ENCODE results near the gene LHX3.

Gene LHX3

DNA sequence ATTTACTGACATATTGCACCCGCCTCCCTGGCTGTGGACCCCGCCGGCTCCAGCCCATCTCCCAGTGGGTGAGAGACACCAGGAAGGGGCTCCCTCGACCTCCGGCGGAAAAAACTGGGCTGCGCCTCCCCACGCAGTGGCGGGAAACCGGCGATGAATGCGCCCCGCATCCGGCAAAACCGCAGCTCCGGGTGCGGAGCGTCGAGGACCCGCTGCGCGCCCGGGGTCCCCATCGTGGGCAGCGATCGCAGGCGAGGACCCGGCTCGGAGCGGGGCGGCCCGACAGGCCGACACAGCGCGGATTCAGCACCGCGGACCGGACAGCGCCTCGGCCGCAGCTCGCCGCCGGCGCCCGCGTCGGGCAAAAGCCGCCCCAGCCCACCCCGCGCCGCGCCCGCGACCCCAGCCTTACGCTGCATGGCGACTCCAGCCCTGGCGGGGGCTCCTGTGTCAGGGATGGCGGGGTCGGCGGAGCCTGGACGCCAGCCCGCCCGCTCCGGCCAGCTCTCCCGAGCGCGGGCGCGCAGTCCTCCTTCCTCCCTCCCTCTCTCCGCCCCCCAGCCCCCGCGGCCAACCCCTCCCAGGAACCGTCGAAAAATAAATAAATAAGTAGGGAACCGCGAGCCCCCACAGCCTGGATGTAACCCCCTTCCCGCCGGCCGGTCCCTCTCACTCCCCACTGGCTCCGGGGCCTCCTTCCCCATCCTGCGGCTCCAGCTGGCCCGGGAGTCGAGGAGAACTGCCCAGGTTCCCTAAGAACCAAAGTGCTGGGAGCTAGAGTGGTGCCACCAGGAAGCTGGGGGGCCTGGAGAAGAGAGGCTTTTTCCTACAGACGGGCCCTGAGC is 3.1 kb downstream of the LHX3 start:
- Histone ChIP-seq H3K4me1 (ENCODE audit: low read length) (no peaks in the 10 kb centered on the region), H3K79me2 (ENCODE audit: low read length) (no peaks in the 10 kb centered on the region), H2AFZ (ENCODE audit: low read depth, low read length) (no peak overlapping the region), H4K20me1 (ENCODE audit: insufficient read depth, low read length) (peaks cover 5% of the 10 kb centered on the region; the same call in 1 of the 2 replicates), H3K36me3 (replicated peaks; ENCODE audit: low read depth, low read length) (peaks cover 5% of the 10 kb centered on the region), H3K4me2 (ENCODE audit: low read length) (no peak overlapping the region), H3K27me3 (ENCODE audit: low read depth, low read length) (peaks cover 2% of the 10 kb centered on the region), H3K9me3 (ENCODE audit: insufficient read depth, low read length) (no peaks in the 10 kb centered on the region), H3K9ac (ENCODE audit: low read length) (no peak overlapping the region), H3K27ac (ENCODE audit: low read length) (no peak overlapping the region), H3K4me3 (ENCODE audit: low read length) (no peak overlapping the region)
- TF ChIP-seq, protein P1, sequence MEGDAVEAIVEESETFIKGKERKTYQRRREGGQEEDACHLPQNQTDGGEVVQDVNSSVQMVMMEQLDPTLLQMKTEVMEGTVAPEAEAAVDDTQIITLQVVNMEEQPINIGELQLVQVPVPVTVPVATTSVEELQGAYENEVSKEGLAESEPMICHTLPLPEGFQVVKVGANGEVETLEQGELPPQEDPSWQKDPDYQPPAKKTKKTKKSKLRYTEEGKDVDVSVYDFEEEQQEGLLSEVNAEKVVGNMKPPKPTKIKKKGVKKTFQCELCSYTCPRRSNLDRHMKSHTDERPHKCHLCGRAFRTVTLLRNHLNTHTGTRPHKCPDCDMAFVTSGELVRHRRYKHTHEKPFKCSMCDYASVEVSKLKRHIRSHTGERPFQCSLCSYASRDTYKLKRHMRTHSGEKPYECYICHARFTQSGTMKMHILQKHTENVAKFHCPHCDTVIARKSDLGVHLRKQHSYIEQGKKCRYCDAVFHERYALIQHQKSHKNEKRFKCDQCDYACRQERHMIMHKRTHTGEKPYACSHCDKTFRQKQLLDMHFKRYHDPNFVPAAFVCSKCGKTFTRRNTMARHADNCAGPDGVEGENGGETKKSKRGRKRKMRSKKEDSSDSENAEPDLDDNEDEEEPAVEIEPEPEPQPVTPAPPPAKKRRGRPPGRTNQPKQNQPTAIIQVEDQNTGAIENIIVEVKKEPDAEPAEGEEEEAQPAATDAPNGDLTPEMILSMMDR (IDR thresholded peaks at IDR 0.05; ENCODE audit: low read depth, low read length): no peak
- no peak for TF ChIP-seq EZH2phosphoT487 (IDR thresholded peaks at IDR 0.05; ENCODE audit: low read depth)

DNA sequence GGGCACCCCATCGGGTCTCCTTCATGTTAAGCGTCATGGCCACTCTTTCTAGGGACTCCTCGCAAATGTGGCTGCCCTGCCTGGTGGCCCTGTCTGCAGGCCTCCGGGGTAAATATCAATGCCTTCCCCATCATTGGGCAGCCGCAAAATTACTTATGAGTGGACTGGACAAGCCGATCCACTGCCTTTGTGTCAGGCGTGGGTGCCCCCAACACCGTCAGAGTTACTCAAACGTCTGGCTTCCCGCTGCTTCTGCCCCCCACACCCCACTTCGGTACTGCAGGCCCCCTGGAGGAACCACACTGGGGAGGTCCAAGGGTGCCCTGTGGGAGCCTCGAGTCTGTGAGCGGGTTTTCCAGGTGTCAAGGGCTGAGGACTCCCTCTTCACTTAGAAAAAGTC is 3.8 kb downstream of the LHX3 start:
- peaks cover 4% of the 10 kb centered on the region; the same call in 1 of the 2 replicates for H4K20me1 ChIP-seq (ENCODE audit: insufficient read depth, low read length)
- peaks cover 9% of the 10 kb centered on the region for H3K27me3 ChIP-seq (ENCODE audit: low read depth, low read length)
- no peak overlapping the region for H3K4me3 ChIP-seq (ENCODE audit: low read length)

DNA sequence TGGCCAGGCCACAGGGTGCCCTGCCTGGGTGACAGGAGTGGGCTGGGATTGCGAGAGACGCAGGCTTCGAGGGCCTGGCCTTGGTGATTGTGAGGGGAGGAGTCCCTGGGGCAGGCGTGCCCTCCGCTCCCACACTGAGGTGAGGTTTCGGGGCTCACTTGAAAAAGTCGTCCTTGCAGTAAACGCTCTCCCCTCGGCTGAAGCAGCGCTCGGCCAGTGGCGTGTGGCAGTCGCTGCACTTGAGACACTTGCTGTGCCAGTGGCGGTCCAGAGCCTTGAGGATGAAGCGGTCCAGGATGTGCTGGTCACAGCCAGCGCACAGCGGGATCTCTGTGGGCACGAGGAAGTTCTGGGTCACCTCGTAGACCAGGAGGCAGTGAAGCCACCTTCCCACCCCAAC is 4.5 kb downstream of the LHX3 start:
- TF ChIP-seq, protein P1 (IDR thresholded peaks at IDR 0.05; ENCODE audit: low read depth, low read length): no peak
- TF ChIP-seq EZH2phosphoT487 (IDR thresholded peaks at IDR 0.05; ENCODE audit: low read depth): no peak
- no peak overlapping the region for H3K27ac ChIP-seq (ENCODE audit: low read length)
- peaks cover 2% of the 10 kb centered on the region for H3K36me3 ChIP-seq (replicated peaks; ENCODE audit: low read depth, low read length)
- no peak overlapping the region for H3K4me3 ChIP-seq (ENCODE audit: low read length)
- H3K27me3 ChIP-seq (ENCODE audit: low read depth, low read length): peaks cover 13% of the 10 kb centered on the region
- peaks cover 4% of the 10 kb centered on the region; the same call in 1 of the 2 replicates for H4K20me1 ChIP-seq (ENCODE audit: insufficient read depth, low read length)
- H3K4me2 ChIP-seq (ENCODE audit: low read length): no peak overlapping the region
- H2AFZ ChIP-seq (ENCODE audit: low read depth, low read length): no peak overlapping the region
- no peaks in the 10 kb centered on the region for H3K79me2 ChIP-seq (ENCODE audit: low read length)
- H3K4me1 ChIP-seq (ENCODE audit: low read length): no peaks in the 10 kb centered on the region
- no peak overlapping the region for H3K9ac ChIP-seq (ENCODE audit: low read length)
- no peaks in the 10 kb centered on the region for H3K9me3 ChIP-seq (ENCODE audit: insufficient read depth, low read length)

More for the DNA sequence above, 3.8 kb downstream of the LHX3 start:
- Histone ChIP-seq H3K9ac (ENCODE audit: low read length) (no peak overlapping the region), H3K4me2 (ENCODE audit: low read length) (no peak overlapping the region), H3K36me3 (replicated peaks; ENCODE audit: low read depth, low read length) (peaks cover 5% of the 10 kb centered on the region), H3K4me1 (ENCODE audit: low read length) (no peaks in the 10 kb centered on the region), H2AFZ (ENCODE audit: low read depth, low read length) (no peak overlapping the region), H3K79me2 (ENCODE audit: low read length) (no peaks in the 10 kb centered on the region), H3K9me3 (ENCODE audit: insufficient read depth, low read length) (no peaks in the 10 kb centered on the region), H3K27ac (ENCODE audit: low read length) (no peak overlapping the region)
- no peak for TF ChIP-seq EZH2phosphoT487 (IDR thresholded peaks at IDR 0.05; ENCODE audit: low read depth)
- TF ChIP-seq, protein P1 (IDR thresholded peaks at IDR 0.05; ENCODE audit: low read depth, low read length): no peak

DNA sequence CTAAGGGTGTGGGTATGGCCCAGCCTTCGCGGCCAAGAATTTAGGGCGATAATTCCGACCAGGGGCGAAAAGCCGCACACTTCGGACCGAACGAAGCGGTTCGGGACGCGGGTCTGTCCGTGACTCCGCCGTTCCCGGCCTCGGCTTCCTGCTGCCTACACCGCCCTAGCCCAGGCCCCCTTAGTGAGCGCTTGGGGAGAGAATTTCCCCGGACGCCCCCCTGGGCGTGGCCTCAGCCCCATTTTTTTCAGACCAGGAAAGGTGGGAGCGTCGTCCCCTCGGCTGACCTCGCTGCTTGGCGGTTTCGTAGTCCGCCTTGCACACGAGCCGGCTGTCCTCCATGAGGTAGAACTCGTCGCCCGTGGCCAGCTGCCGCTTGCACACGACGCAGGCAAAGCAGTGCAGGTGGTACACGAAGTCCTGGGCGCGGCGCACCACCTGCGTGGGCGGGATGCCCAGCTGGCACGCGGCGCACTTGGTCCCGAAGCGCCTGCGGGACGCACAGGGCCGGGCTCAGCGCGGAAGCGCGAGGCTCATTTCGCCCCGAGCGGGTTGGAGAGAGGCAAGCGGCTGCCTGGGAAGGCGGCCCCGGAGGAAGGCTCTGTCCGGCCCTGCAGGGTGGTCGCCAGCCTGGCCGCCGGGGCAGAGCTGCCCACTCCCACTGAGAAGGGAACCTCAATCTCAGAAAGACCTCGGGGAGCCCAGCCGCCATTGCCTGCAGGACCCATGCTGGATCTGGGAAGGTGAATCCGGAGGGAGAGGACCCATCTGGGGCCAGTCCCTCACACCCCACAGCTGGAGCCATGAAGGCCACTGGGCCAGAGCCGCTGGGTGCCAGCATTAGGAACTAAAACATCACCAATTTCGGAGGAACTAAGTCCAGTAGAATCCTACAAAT is 5.3 kb downstream of the LHX3 start:
- peaks cover 4% of the 10 kb centered on the region; the same call in 1 of the 2 replicates for H4K20me1 ChIP-seq (ENCODE audit: insufficient read depth, low read length)
- no peak overlapping the region for H3K9ac ChIP-seq (ENCODE audit: low read length)
- TF ChIP-seq, protein P1 (IDR thresholded peaks at IDR 0.05; ENCODE audit: low read depth, low read length): no peak
- no peak for TF ChIP-seq EZH2phosphoT487 (IDR thresholded peaks at IDR 0.05; ENCODE audit: low read depth)
- no peaks in the 10 kb centered on the region for H3K36me3 ChIP-seq (replicated peaks; ENCODE audit: low read depth, low read length)
- no peak overlapping the region for H3K27ac ChIP-seq (ENCODE audit: low read length)
- H3K27me3 ChIP-seq (ENCODE audit: low read depth, low read length): peaks cover 13% of the 10 kb centered on the region
- H3K9me3 ChIP-seq (ENCODE audit: insufficient read depth, low read length): no peaks in the 10 kb centered on the region
- H3K4me1 ChIP-seq (ENCODE audit: low read length): no peaks in the 10 kb centered on the region
- H2AFZ ChIP-seq (ENCODE audit: low read depth, low read length): no peak overlapping the region
- no peak overlapping the region for H3K4me2 ChIP-seq (ENCODE audit: low read length)
- H3K79me2 ChIP-seq (ENCODE audit: low read length): no peaks in the 10 kb centered on the region
- H3K4me3 ChIP-seq (ENCODE audit: low read length): no peak overlapping the region

All from OCI-LY3 (cell line).